HepG2 (cell line): ENCODE results near the gene PARP6. TPM values are rescaled to one million over a fixed set of nuclear protein-coding genes. Genes with fewer than 3 reads are reported as not detected.

Experiments
- ATAC-seq: fragments of 200-7000 bp; cut with Tn5 transposase; 3 replicates; pipeline ENCODE4 v1.9.1; 2020; ENCODE audit warnings: mild to moderate bottlenecking, moderate library complexity
- BruUV-seq: library from RNA; stranded (reverse); fragments of 400-500 nt; replicated peaks from 2 replicates; lab custom pipeline; 2021; lab: Mats Ljungman, UMichigan
- CTCF ChIA-PET: fragments of 300-600 bp; formaldehyde crosslinking; extraction: SDS; loops from one replicate; lab custom pipeline; 2021; ENCODE audit warnings: low total read pairs, inconsistent platforms, low intra/inter-chr PET ratio; lab: Yijun Ruan, JAX
- POLR2A ChIA-PET: fragments of 350-600 bp; sonication (Branson Sonifier 250); formaldehyde crosslinking; loops from one replicate; lab custom pipeline; 2020; ENCODE audit warnings: antibody characterized with exemption, inconsistent platforms; lab: Yijun Ruan, JAX
- DNase-seq: peaks from one replicate; pipeline ENCODE4 v3.0.0-alpha.2; 2015; ENCODE audit warnings: low spot score
- FAIRE-seq: peaks from 3 replicates; lab custom pipeline; 2011; peaks lifted over from hg19 to GRCh38; lab: Jason Lieb, UNC
- H2AFZ ChIP-seq: one replicate; pipeline ENCODE4 v1.6.1; 2011; ENCODE audit warnings: low read length, inconsistent platforms
- H3K27ac ChIP-seq: fragments of 300-600 bp; 3 replicates; pipeline ENCODE4 v1.8.0; 2011; ENCODE audit warnings: mixed run types, mild to moderate bottlenecking, mixed read lengths, low read length, inconsistent platforms; ENCODE audit not compliant: insufficient read depth; ENCODE audit errors: extremely low read length
- H3K27me3 ChIP-seq, 2 experiments: fragments of 200-600 bp in 1 of 2; 2 replicates in 1 of 2; 3 replicates in 1 of 2; pipeline versions ENCODE4 v1.6.0 to v1.8.0; 2011; ENCODE audit warnings: low read length in 2 of 2, mild to moderate bottlenecking in 2 of 2, moderate library complexity in 2 of 2, inconsistent platforms in 1 of 2; ENCODE audit not compliant: insufficient read depth in 2 of 2, control insufficient read depth in 1 of 2
- H3K36me3 ChIP-seq, 2 experiments: fragments of 200-600 bp in 1 of 2; replicated peaks in 1 of 2; 2 replicates in 1 of 2; 3 replicates in 1 of 2; pipeline versions ENCODE4 v1.5.1 to v1.8.0; 2011; ENCODE audit warnings: low read length in 2 of 2, inconsistent platforms in 1 of 2; ENCODE audit not compliant: insufficient read depth in 2 of 2, control insufficient read depth in 1 of 2
- H3K4me1 ChIP-seq: 2 replicates; pipeline ENCODE4 v1.5.1; 2012; ENCODE audit warnings: low read length, inconsistent platforms; ENCODE audit not compliant: insufficient read depth
- H3K4me2 ChIP-seq: 2 replicates; pipeline ENCODE4 v1.6.0; 2011; ENCODE audit warnings: low read depth, low read length, inconsistent platforms
- H3K4me3 ChIP-seq, 3 experiments: fragments of 200-600 bp in 1 of 3; sonication (generic), shearing (Covaris generic) in 1 of 3; replicated peaks in 1 of 3; 2 replicates each; pipeline ENCODE4 v1.5.1; 2011 to 2016; ENCODE audit warnings: low read length in 3 of 3, inconsistent platforms in 2 of 3, low read depth in 2 of 3, mild to moderate bottlenecking in 2 of 3, control low read depth in 1 of 3, mixed read lengths in 1 of 3; ENCODE audit not compliant: insufficient read depth in 1 of 3
- H3K79me2 ChIP-seq: one replicate; pipeline ENCODE4 v1.6.1; 2011; ENCODE audit warnings: low read length, inconsistent platforms; ENCODE audit not compliant: insufficient read depth
- H3K9ac ChIP-seq: 2 replicates; pipeline ENCODE4 v1.6.0; 2011; ENCODE audit warnings: mild to moderate bottlenecking, low read depth, low read length, inconsistent platforms; ENCODE audit not compliant: insufficient read depth
- H3K9me3 ChIP-seq: 2 replicates; pipeline ENCODE4 v1.5.1; 2012; ENCODE audit warnings: mild to moderate bottlenecking, low read length
- H4K20me1 ChIP-seq: 2 replicates; pipeline ENCODE4 v1.6.0; 2011; ENCODE audit warnings: inconsistent platforms, mild to moderate bottlenecking, low read length, moderate library complexity; ENCODE audit not compliant: insufficient read depth
- FOXJ3 ChIP-seq: sonication (generic); formaldehyde crosslinking; IDR thresholded peaks from 2 replicates; pipeline ENCODE4 v1.4.0; 2020; ENCODE audit warnings: missing genetic modification reagents, mild to moderate bottlenecking, borderline replicate concordance
- SAP130 ChIP-seq: IDR thresholded peaks from 2 replicates; pipeline ENCODE4 v1.6.1; 2016; ENCODE audit warnings: low read depth
- SIX4 ChIP-seq: sonication (generic); formaldehyde crosslinking; IDR thresholded peaks from 2 replicates; pipeline ENCODE4 v1.4.0; 2020; ENCODE audit warnings: missing genetic modification reagents
- SNAPC4 ChIP-seq: sonication (generic); formaldehyde crosslinking; IDR thresholded peaks from 2 replicates; pipeline ENCODE4 v1.4.0; 2020; ENCODE audit warnings: mild to moderate bottlenecking, missing genetic modification reagents
- TARDBP ChIP-seq: sonication (generic); formaldehyde crosslinking; IDR thresholded peaks from 2 replicates; pipeline ENCODE4 v1.8.0; 2022; ENCODE audit warnings: mild to moderate bottlenecking, missing genetic modification reagents
- TFAP4 ChIP-seq: sonication (generic); IDR thresholded peaks from 2 replicates; pipeline ENCODE4 v1.6.1; 2016; ENCODE audit warnings: low read depth, borderline replicate concordance
- ZNF136 ChIP-seq: sonication (generic); formaldehyde crosslinking; IDR thresholded peaks from 2 replicates; pipeline ENCODE4 v1.8.1; 2022; ENCODE audit warnings: low read depth, mild to moderate bottlenecking, moderate library complexity, missing genetic modification reagents
- ZNF431 ChIP-seq: sonication (generic); formaldehyde crosslinking; IDR thresholded peaks from 2 replicates; pipeline ENCODE4 v1.9.0; 2022; ENCODE audit warnings: missing genetic modification reagents, low read depth, mild to moderate bottlenecking, borderline replicate concordance
- WGBS: methylation state at CpG from one replicate; pipeline ENCODE4 v1.1.6; 2017; ENCODE audit warnings: low lambda C conversion rate; 5-methylcytosine and 5-hydroxymethylcytosine counted together
- in situ Hi-C: cut with HindIII; loops from 2 replicates; pipeline ENCODE4 v1.10.0; 2017; ENCODE audit warnings: low pct_unique_long_range_greater_than_20kb; ENCODE audit not compliant: extremely low pct_ligation_motif_present
- intact Hi-C: fragments of 100-400 bp; cut with micrococcal nuclease; formaldehyde crosslinking; loops from one replicate; pipeline ENCODE4 v1.10.0; 2022; ENCODE audit not compliant: unreplicated experiment
- polyA plus RNA-seq, 8 experiments: library from polyadenylated mRNA; depleted of rRNA in 3 of 8; stranded (reverse) in 7 of 8; unstranded in 1 of 8; fragments of >200 nt; fragmentation: Illumina TruSeq in 4 of 8; extraction: Trizol in 4 of 8; gene quantifications; 2 replicates each; pipeline versions ENCODE4 v1.2.1 to v1.2.3, GENCODE V29; 2011 to 2016; ENCODE audit warnings: low read depth in 4 of 8, missing spikeins in 1 of 8, mixed read lengths in 1 of 8; ENCODE audit not compliant: insufficient read depth in 1 of 8
- total RNA-seq, 5 experiments: library from RNA; depleted of rRNA; stranded (reverse); fragments of >200 nt; fragmentation: Illumina TruSeq; extraction: Trizol; gene quantifications; 2 replicates each; pipeline ENCODE4 v1.2.3, GENCODE V29; 2016; ENCODE audit warnings: low read depth in 1 of 5
- TF ChIP-seq, protein P1 (sequence below): sonication (generic); formaldehyde crosslinking; IDR thresholded peaks from 2 replicates; pipeline ENCODE4 v1.8.0; 2022; ENCODE audit warnings: mild to moderate bottlenecking, missing genetic modification reagents

The PARP6 gene
- total and polyA plus RNA-seq, 2 of the 13 experiments (the other 11 are each of a cell fraction or from before 2014, with no cell fraction given), result 0.22 to 0.87 TPM

DNA sequence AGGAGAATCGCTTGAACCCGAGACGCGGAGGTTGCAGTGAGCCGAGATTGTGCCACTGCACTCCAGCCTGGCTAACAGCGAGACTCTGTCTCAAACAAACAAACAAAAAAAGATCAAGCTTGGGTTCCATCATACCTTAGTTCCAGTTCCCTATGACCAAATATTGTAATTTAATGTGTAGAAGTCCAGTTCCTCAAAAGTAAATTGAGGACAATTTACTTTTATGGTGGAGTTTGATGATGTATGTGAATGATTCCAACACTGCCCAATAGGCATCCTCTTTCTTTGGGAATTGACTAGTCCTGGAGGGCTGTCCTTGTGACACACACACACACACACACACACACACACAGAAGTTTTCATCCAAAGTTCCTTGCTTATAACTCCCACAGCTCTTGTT, 38.6 kb downstream of the PARP6 start:
- WGBS, result 90% methylated on average over 6 of the region's 6 CpGs
- H3K4me2 ChIP-seq, result no peak overlapping the region
- ATAC-seq, result no peak
- POLR2A ChIA-PET, result no interaction called here
- no peak overlapping the region for H3K9ac ChIP-seq
- no TSS peak for BruUV-seq
- no peaks in the 10 kb centered on the region for H3K9me3 ChIP-seq
- no peaks in the 10 kb centered on the region; a peak in 1 of 5 replicates for H3K36me3 ChIP-seq
- no peak for FAIRE-seq
- H4K20me1 ChIP-seq, result peaks cover 6% of the 10 kb centered on the region
- no peaks in the 10 kb centered on the region; a peak in 1 of 5 replicates for H3K27me3 ChIP-seq
- DNase-seq, result no peak
- H2AFZ ChIP-seq, result no peak overlapping the region
- in situ Hi-C loops, result no loop called here
- CTCF ChIA-PET, result no interaction called here
- no peak for TF ChIP-seq ZNF431 (CRISPR knock-in tag)
- H3K4me3 ChIP-seq, result no peak overlapping the region
- intact Hi-C loops, result no loop called here
- peaks cover 26% of the 10 kb centered on the region for H3K79me2 ChIP-seq
- no peak overlapping the region for H3K27ac ChIP-seq
- H3K4me1 ChIP-seq, result peaks cover 54% of the 10 kb centered on the region

DNA sequence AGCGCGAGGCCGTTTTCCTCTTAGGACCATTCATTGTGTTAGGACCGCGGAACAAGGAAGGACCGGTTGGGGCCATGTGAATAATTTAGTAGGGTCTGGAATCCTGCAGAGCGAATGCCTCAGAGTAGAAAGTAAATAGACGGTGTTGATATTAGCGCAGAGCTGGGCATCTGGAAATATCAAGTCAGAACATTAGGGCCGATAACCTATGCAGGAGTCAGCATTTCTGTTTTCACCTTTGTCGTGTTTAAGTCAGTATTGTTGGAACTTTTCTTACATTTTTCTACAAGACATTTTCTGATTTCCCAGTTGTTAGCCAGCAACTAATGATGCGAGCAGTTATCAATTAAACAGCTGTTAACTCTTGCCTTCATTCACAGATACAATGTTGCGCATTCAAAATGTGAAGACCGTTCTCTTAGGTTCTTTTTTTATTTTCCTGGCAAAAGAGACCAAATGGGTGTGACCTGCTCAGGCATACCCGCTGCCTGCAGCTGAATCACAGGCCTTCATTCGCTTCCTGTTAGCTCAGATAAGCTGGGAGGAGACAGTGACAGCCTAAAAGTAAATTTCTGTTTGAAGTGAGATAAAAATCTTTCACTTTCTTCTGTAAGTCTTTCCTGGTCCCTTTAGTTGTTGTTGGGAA, 40.4 kb downstream of the PARP6 start:
- under 1% methylated on average over 16 of the region's 16 CpGs for WGBS
- no peaks in the 10 kb centered on the region for H3K9me3 ChIP-seq
- DNase-seq, result peak; percentile 63
- 0 out of 2 replicates have a peak, but pooled peaks have one; percentile 43 for TF ChIP-seq SNAPC4 (CRISPR knock-in tag)
- no peak for TF ChIP-seq ZNF136 (CRISPR knock-in tag)
- no peak for TF ChIP-seq FOXJ3 (CRISPR knock-in tag)
- TF ChIP-seq SIX4 (CRISPR knock-in tag), result no peak; the same call in 1 of the 2 replicates
- peak; percentile 73; the same call in 1 of the 2 replicates for TF ChIP-seq SAP130 (CRISPR knock-in tag)
- 0 out of 2 replicates have a peak, but pooled peaks have one; percentile 13 for TF ChIP-seq TFAP4
- TF ChIP-seq, protein P1, sequence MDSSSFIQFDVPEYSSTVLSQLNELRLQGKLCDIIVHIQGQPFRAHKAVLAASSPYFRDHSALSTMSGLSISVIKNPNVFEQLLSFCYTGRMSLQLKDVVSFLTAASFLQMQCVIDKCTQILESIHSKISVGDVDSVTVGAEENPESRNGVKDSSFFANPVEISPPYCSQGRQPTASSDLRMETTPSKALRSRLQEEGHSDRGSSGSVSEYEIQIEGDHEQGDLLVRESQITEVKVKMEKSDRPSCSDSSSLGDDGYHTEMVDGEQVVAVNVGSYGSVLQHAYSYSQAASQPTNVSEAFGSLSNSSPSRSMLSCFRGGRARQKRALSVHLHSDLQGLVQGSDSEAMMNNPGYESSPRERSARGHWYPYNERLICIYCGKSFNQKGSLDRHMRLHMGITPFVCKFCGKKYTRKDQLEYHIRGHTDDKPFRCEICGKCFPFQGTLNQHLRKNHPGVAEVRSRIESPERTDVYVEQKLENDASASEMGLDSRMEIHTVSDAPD (CRISPR knock-in tag), result 0 out of 2 replicates have a peak, but pooled peaks have one; percentile 25
- TF ChIP-seq TARDBP (CRISPR knock-in tag), result peak; percentile 40; the same call in 1 of the 2 replicates

More for the DNA sequence above, 40.4 kb downstream of the PARP6 start:
- Histone ChIP-seq H3K4me1 (peaks cover 60% of the 10 kb centered on the region), H3K4me2 (peak overlapping the region; percentile 95), H3K9ac (peak overlapping the region; percentile 64), H4K20me1 (peaks cover 21% of the 10 kb centered on the region), H3K79me2 (peaks cover 44% of the 10 kb centered on the region), H3K27ac (peak overlapping the region; percentile 65), H3K4me3 (peak overlapping the region; percentile 81 to 99 (median 96)), H2AFZ (no peak overlapping the region), H3K36me3 (no peaks in the 10 kb centered on the region; a peak in 1 of 5 replicates), H3K27me3 (no peaks in the 10 kb centered on the region; a peak in 1 of 5 replicates)
- in situ Hi-C loops (no loop called here), intact Hi-C loops (loop anchor here (1.0 to 2.0 kb wide), 3 partner anchors 33 to 122 kb away; no protein-coding TSS in a partner anchor)
- BruUV-seq, result TSS peak; percentile 88
- POLR2A ChIA-PET, result interaction anchor here (1.0 to 3.1 kb wide), 4 partner anchors 9 to 454 kb away, joined by 3 to 33 read pairs (median 8); partner anchors contain the start of genes BBS4, GRAMD2A and HIGD2B
- CTCF ChIA-PET, result no interaction called here
- FAIRE-seq (peak; percentile 81), ATAC-seq (peak; percentile 41)
